Epithelial cell of esophagus (primary cell): ENCODE data around the gene PLG.
A peak's percentile ranks its signal among the peaks of the same experiment; 100 is the strongest.
"Not testable (repeated sequence)": the region's sequence is repeated elsewhere in the genome, so short reads cannot be mapped to it uniquely, and the experiment has no call there.

Experiments used
- DNase-seq: peaks from one replicate; pipeline ENCODE4 v3.0.0; 2010; ENCODE audit warnings: low read depth
- H3K4me3 ChIP-seq: 2 replicates; pipeline ENCODE4 v1.5.1; 2011; ENCODE audit warnings: mild to moderate bottlenecking, low read length, control low read depth
- TF ChIP-seq, protein P1 (sequence below): IDR thresholded peaks from 2 replicates; pipeline ENCODE4 v1.5.1; 2011; ENCODE audit warnings: low read depth, mild to moderate bottlenecking, low read length, control low read depth, inconsistent platforms; ENCODE audit not compliant: insufficient read depth; ENCODE audit errors: missing control alignments

The PLG gene

DNA sequence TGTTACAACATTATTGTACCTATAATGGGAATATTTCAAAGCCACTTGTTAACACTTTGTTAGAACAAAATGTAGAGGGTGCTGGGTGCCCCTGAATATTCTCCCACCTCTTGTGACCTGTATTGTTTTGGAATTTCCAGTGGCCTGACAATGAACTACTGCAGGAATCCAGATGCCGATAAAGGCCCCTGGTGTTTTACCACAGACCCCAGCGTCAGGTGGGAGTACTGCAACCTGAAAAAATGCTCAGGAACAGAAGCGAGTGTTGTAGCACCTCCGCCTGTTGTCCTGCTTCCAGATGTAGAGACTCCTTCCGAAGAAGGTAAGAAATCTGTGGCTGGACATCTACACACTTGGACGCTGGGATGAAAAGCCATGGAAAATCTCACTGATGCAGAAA, 28.9 kb downstream of the PLG start:
- TF ChIP-seq, protein P1, sequence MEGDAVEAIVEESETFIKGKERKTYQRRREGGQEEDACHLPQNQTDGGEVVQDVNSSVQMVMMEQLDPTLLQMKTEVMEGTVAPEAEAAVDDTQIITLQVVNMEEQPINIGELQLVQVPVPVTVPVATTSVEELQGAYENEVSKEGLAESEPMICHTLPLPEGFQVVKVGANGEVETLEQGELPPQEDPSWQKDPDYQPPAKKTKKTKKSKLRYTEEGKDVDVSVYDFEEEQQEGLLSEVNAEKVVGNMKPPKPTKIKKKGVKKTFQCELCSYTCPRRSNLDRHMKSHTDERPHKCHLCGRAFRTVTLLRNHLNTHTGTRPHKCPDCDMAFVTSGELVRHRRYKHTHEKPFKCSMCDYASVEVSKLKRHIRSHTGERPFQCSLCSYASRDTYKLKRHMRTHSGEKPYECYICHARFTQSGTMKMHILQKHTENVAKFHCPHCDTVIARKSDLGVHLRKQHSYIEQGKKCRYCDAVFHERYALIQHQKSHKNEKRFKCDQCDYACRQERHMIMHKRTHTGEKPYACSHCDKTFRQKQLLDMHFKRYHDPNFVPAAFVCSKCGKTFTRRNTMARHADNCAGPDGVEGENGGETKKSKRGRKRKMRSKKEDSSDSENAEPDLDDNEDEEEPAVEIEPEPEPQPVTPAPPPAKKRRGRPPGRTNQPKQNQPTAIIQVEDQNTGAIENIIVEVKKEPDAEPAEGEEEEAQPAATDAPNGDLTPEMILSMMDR: peak; percentile 23
- no peak for DNase-seq
- H3K4me3 ChIP-seq: no peak overlapping the region

DNA sequence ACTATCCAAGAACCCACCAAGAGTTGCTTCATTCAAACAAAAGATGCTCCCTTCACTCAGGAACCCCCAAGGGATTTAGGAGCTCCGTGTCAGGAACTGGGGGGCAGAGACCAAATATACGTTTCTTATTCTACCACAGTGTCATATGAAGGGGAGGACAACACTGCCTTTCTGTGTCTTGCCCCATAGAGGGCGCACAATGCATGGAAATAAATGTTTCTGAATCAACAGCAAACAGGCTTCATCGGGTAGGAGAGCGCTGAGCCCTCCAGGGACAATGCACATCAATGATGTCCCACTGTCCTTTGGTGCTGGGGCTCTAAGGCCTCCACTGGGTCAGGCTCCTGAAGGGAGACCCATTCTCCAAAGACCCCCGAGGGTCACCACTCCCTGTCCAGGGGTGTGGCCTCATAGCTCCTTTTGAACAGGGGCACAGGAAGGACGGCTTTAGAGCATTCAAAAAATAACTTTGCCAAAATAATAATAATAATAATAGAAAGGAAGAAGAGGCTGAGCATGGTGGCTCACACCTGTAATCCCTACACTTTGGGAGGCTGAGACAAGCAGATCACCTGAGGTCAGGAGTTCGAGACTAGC, 31.1 kb downstream of the PLG start:
- H3K4me3 ChIP-seq: no peak overlapping the region
- TF ChIP-seq, protein P1: peak; percentile 84
- peak; percentile 72 for DNase-seq

DNA sequence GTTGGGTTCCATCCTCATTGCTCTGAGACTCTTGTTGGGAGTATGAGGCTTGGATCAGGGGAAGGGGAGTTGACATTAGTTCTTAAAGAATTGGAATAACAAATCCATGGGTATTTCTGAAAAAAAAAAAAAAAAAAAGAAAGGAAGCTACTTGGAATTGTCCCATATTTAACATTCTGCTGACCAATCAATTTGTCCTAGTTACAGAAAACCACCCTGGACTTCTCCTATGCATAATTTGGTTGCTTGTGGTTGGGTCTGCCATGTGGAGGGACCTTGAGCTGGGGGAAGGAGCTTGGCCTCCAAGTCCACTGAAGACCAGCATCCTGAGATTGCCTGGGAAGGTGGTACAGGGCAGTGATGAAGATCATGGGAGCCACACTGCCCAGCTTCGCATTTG, 32.6 kb downstream of the PLG start:
- H3K4me3 ChIP-seq: no peak overlapping the region
- TF ChIP-seq, protein P1: no peak
- no peak for DNase-seq

DNA sequence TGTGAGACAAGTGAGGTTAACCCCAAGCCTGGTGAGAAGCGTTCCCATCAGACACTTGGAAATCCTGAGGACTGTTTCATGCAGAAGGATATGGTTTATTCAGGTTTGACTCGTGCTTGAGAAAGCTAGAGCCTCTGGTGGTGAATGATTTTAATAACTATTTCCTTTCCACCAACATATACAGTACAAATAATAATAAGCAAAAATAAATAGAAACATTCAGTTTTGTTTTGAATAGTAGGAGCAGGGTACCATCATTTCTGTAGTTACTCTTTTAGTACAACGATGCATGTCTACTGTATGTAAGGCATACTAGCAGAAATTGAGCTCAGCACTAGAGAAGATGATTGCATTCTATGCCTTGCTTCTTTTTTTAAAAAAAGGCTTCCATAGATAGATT, 33.5 kb downstream of the PLG start:
- no peak overlapping the region for H3K4me3 ChIP-seq
- no peak for DNase-seq
- TF ChIP-seq, protein P1: no peak

DNA sequence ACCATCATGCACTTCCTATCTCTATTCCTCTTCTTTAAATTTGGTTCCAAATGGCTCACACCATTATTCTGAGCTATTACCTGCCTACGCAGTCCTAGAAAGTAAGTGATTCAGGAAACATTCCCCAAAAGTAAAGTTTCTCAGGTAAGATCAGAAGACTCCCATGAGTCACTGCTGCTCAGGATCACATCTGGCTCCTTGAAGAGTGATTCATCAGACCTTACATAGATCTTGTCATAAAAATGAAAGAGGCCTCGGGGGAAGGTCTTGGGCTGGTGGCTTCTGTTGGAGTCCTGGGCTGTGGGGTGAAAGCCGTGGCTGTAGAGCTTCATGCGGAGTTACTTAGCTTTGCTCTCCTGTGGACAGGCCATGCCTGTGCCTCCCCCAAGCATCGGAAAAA, 35.9 kb downstream of the PLG start:
- DNase-seq: peak; percentile 89
- no peak overlapping the region for H3K4me3 ChIP-seq
- TF ChIP-seq, protein P1: no peak

DNA sequence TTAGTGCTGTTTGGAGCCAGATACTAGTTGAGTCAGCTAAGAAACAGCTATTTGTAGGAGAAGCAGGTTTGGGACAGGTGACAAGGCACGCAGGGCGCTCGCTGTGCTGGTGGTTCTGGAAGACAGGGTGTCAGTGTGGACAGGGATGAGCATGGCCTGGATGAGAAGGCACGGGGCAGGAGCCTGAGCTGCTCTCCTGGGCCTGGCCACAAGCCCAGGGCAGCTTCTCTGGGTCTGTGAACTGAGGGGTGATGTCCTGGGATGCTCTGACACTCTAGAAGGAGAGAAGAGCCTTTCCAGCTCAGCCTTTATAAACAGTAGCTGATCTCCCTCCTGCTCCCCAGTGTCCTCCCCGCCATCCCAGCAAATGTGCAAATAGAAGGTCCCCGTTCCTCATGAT, 37.9 kb downstream of the PLG start:
- no peak overlapping the region for H3K4me3 ChIP-seq
- TF ChIP-seq, protein P1: no peak
- DNase-seq: no peak

DNA sequence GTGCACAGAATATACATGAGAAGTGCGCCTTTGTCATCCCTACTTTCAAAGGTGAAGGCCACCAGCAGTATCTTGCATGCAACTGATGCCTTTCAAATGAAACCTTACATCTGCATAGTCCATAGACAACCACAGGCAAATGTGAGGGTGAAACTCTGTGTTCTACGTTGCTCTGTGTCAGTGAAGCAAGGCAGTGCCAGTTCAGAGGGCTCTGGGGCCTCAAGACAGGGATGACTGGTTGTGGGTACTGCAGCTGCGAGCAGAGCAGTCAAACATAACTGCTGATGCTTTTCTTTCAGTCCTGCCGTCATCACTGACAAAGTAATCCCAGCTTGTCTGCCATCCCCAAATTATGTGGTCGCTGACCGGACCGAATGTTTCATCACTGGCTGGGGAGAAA, 39.0 kb downstream of the PLG start:
- DNase-seq, H3K4me3 ChIP-seq: not testable (repeated sequence)

DNA sequence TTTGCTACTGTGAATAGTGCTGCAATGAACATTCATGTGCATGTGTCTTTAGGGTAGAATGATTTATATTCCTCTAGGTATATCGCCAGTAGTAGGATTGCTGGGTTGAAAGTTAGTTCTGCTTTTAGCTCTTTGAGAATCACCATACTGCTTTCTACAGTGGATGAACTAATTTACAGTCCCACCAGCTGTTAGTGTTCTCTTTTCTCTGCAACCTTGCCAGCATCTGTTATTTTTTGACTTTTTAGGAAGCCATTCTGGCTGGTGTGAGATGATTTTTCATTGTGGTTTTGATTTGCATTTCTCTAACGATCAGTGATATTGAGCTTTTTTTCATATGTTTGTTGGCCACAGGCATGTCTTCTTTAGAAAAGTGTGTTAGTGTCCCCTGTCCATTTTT, 40.0 kb downstream of the PLG start:
- TF ChIP-seq, protein P1: no peak
- no peak overlapping the region for H3K4me3 ChIP-seq
- DNase-seq: no peak
